HUES64 (cell line): Measurements from ENCODE around the gene R3HDM1.

Experiments
- H3K27ac ChIP-seq: 2 replicates; pipeline ENCODE4 v1.7.0; 2013; ENCODE audit warnings: low read depth, low read length, inconsistent platforms
- H3K27me3 ChIP-seq: 2 replicates; pipeline ENCODE4 v1.6.1; 2013; ENCODE audit warnings: mild to moderate bottlenecking, low read length; ENCODE audit not compliant: insufficient read depth
- H3K36me3 ChIP-seq: 2 replicates; pipeline ENCODE4 v1.6.1; 2013; ENCODE audit warnings: mild to moderate bottlenecking, low read length; ENCODE audit not compliant: insufficient read depth
- H3K4me1 ChIP-seq: 2 replicates; pipeline ENCODE4 v1.6.1; 2013; ENCODE audit warnings: mild to moderate bottlenecking, low read length, moderate library complexity; ENCODE audit not compliant: insufficient read depth
- H3K4me3 ChIP-seq: 2 replicates; pipeline ENCODE4 v1.5.1; 2013; ENCODE audit warnings: mild to moderate bottlenecking, low read length, moderate library complexity
- H3K9ac ChIP-seq: 2 replicates; pipeline ENCODE4 v1.6.1; 2013; ENCODE audit warnings: mild to moderate bottlenecking, low read depth, low read length
- H3K9me3 ChIP-seq: 2 replicates; pipeline ENCODE4 v1.6.1; 2013; ENCODE audit warnings: low read depth, low read length; ENCODE audit not compliant: insufficient read depth
- whole genome bisulfite sequencing: fragments of 150-250, 120-280 bp; methylation state at CpG from one replicate; pipeline ENCODE4 v1.1.7; 2013; ENCODE audit warnings: missing lambda C conversion rate; 5-methylcytosine and 5-hydroxymethylcytosine counted together

The R3HDM1 gene

GRCh38 chr2:135570884-135571283 is 39.6 kb downstream of the R3HDM1 start:
- Histone ChIP-seq H3K27ac (no peak overlapping the region), H3K27me3 (no peaks in the 10 kb centered on the region), H3K4me3 (no peak overlapping the region), H3K9ac (no peak overlapping the region), H3K9me3 (no peaks in the 10 kb centered on the region), H3K4me1 (no peaks in the 10 kb centered on the region), H3K36me3 (peaks cover 23% of the 10 kb centered on the region)
- 95% methylated on average over 2 of the region's 2 CpGs for WGBS

GRCh38 chr2:135573620-135574019 is 42.3 kb downstream of the R3HDM1 start:
- Histone ChIP-seq H3K36me3 (peaks cover 20% of the 10 kb centered on the region), H3K9ac (no peak overlapping the region), H3K27me3 (no peaks in the 10 kb centered on the region), H3K27ac (no peak overlapping the region), H3K9me3 (no peaks in the 10 kb centered on the region), H3K4me3 (no peak overlapping the region), H3K4me1 (no peaks in the 10 kb centered on the region)
- 92% methylated on average over 1 of the region's 1 CpG for WGBS

GRCh38 chr2:135581282-135581681 is 50.0 kb downstream of the R3HDM1 start:
- Histone ChIP-seq H3K36me3 (no peaks in the 10 kb centered on the region), H3K4me3 (no peak overlapping the region), H3K4me1 (peaks cover 12% of the 10 kb centered on the region), H3K9me3 (no peaks in the 10 kb centered on the region), H3K27me3 (no peaks in the 10 kb centered on the region), H3K27ac (no peak overlapping the region), H3K9ac (no peak overlapping the region)
- WGBS, result 92% methylated on average over 2 of the region's 3 CpGs

GRCh38 chr2:135582383-135582782 is 51.1 kb downstream of the R3HDM1 start:
- H3K27me3 ChIP-seq, result no peaks in the 10 kb centered on the region
- H3K4me3 ChIP-seq, result no peak overlapping the region
- H3K4me1 ChIP-seq, result peaks cover 19% of the 10 kb centered on the region
- H3K9ac ChIP-seq, result no peak overlapping the region
- no peaks in the 10 kb centered on the region for H3K36me3 ChIP-seq
- no peak overlapping the region for H3K27ac ChIP-seq
- no peaks in the 10 kb centered on the region for H3K9me3 ChIP-seq
- 88% methylated on average over 1 of the region's 2 CpGs for WGBS

- WGBS, result 100% methylated on average over 1 of the region's 2 CpGs
- no peak overlapping the region for H3K27ac ChIP-seq
- no peaks in the 10 kb centered on the region for H3K9me3 ChIP-seq
- H3K4me1 ChIP-seq, result peaks cover 25% of the 10 kb centered on the region
- no peaks in the 10 kb centered on the region for H3K27me3 ChIP-seq
- H3K4me3 ChIP-seq, result no peak overlapping the region
- no peaks in the 10 kb centered on the region; the same call in 1 of the 2 replicates for H3K36me3 ChIP-seq
- no peak overlapping the region for H3K9ac ChIP-seq
These were observed 54.3 kb downstream of the R3HDM1 start for GRCh38 chr2:135585586-135585985.

GRCh38 chr2:135586148-135586547 is 54.9 kb downstream of the R3HDM1 start:
- Histone ChIP-seq H3K4me1 (peaks cover 25% of the 10 kb centered on the region), H3K9ac (no peak overlapping the region), H3K27me3 (no peaks in the 10 kb centered on the region), H3K9me3 (peaks cover 2% of the 10 kb centered on the region; the same call in 1 of the 2 replicates), H3K4me3 (no peak overlapping the region), H3K27ac (no peak overlapping the region), H3K36me3 (no peaks in the 10 kb centered on the region; the same call in 1 of the 2 replicates)
- 92% methylated on average over 1 of the region's 1 CpG for WGBS

- Histone ChIP-seq H3K36me3 (peaks cover 9% of the 10 kb centered on the region), H3K4me3 (no peak overlapping the region), H3K27me3 (no peaks in the 10 kb centered on the region), H3K9ac (no peak overlapping the region), H3K27ac (no peak overlapping the region), H3K9me3 (peaks cover 15% of the 10 kb centered on the region), H3K4me1 (peaks cover 25% of the 10 kb centered on the region)
- WGBS, result 90% methylated on average over 1 of the region's 1 CpG
These were observed 56.7 kb downstream of the R3HDM1 start for GRCh38 chr2:135587958-135588357.

- H3K27me3 ChIP-seq, result no peaks in the 10 kb centered on the region
- H3K9me3 ChIP-seq, result peaks cover 15% of the 10 kb centered on the region
- 94% methylated on average over 1 of the region's 2 CpGs for WGBS
- peaks cover 9% of the 10 kb centered on the region for H3K36me3 ChIP-seq
- no peak overlapping the region for H3K9ac ChIP-seq
- H3K27ac ChIP-seq, result no peak overlapping the region
- H3K4me1 ChIP-seq, result peaks cover 19% of the 10 kb centered on the region
- H3K4me3 ChIP-seq, result no peak overlapping the region
These were observed 59.5 kb downstream of the R3HDM1 start for GRCh38 chr2:135590619-135591260.

- H3K4me3 ChIP-seq, result no peak overlapping the region
- no peaks in the 10 kb centered on the region for H3K27me3 ChIP-seq
- WGBS, result 100% methylated on average over 1 of the region's 2 CpGs
- H3K27ac ChIP-seq, result no peak overlapping the region
- H3K9me3 ChIP-seq, result no peaks in the 10 kb centered on the region
- H3K4me1 ChIP-seq, result peaks cover 16% of the 10 kb centered on the region
- peaks cover 34% of the 10 kb centered on the region for H3K36me3 ChIP-seq
- H3K9ac ChIP-seq, result no peak overlapping the region
These were observed 69.6 kb downstream of the R3HDM1 start for GRCh38 chr2:135600915-135601314.

GRCh38 chr2:135603543-135603942 is 72.3 kb downstream of the R3HDM1 start:
- WGBS, result 93% methylated on average over 7 of the region's 7 CpGs
- no peak overlapping the region for H3K4me3 ChIP-seq
- no peaks in the 10 kb centered on the region for H3K27me3 ChIP-seq
- peaks cover 48% of the 10 kb centered on the region for H3K36me3 ChIP-seq
- H3K27ac ChIP-seq, result no peak overlapping the region
- H3K4me1 ChIP-seq, result no peaks in the 10 kb centered on the region
- no peaks in the 10 kb centered on the region for H3K9me3 ChIP-seq
- no peak overlapping the region for H3K9ac ChIP-seq

- no peaks in the 10 kb centered on the region for H3K4me1 ChIP-seq
- no peaks in the 10 kb centered on the region for H3K9me3 ChIP-seq
- no peak overlapping the region for H3K27ac ChIP-seq
- 79% methylated on average over 2 of the region's 2 CpGs for WGBS
- H3K9ac ChIP-seq, result no peak overlapping the region
- peaks cover 61% of the 10 kb centered on the region for H3K36me3 ChIP-seq
- no peak overlapping the region for H3K4me3 ChIP-seq
- no peaks in the 10 kb centered on the region for H3K27me3 ChIP-seq
These were observed 76.3 kb downstream of the R3HDM1 start for GRCh38 chr2:135607561-135607960.

- H3K9ac ChIP-seq, result no peak overlapping the region
- H3K27ac ChIP-seq, result no peak overlapping the region
- no peaks in the 10 kb centered on the region for H3K9me3 ChIP-seq
- no peaks in the 10 kb centered on the region for H3K27me3 ChIP-seq
- WGBS, result 100% methylated on average over 2 of the region's 2 CpGs
- H3K36me3 ChIP-seq, result peaks cover 27% of the 10 kb centered on the region
- no peak overlapping the region for H3K4me3 ChIP-seq
- H3K4me1 ChIP-seq, result no peaks in the 10 kb centered on the region
These were observed 81.0 kb downstream of the R3HDM1 start for GRCh38 chr2:135612319-135612718.
